ENCODE results near the gene RNASE4. TPM values are rescaled to one million over a fixed set of nuclear protein-coding genes. Genes with fewer than 3 reads are reported as not detected.
A peak's percentile ranks its signal among the peaks of the same experiment; 100 is the strongest.

Gene RNASE4
- total RNA-seq, 1 experiment from 2014 or later = not detected

DNA sequence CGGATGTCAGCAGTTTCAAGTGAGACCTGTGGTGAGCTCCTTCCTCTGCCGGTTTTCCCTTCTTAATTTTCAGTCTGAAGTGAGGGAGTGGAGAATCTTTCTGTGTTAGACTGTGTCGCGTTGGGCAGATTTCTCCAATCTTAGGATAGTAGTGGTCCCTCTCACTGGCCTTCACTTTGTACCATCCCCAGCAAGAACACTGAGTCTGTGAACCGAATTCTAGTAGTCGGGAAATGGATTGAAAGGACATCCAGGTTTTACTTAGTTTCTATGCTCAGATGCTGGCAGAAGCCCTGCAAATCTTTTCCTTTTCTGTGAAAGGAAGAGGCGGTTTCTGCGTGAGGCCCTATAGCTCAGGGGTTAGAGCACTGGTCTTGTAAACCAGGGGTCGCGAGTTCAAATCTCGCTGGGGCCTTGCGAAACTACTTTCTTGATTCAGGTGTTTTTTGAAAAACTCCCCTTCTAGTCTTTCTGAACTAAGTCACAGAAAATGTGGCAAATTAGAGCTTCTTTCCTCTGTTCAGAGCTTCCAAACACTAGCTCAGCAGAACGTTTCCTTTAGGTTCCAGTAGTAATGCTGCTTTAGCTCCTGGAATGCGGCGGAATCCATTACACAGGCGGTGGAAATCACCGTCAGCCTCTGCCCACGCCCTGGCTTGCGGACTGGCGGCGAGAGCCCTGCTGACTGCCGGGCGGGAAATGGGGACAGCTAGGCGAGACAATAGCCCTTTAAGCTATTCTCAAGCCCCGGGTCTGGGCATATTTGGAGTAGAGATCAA is 2.8 kb upstream of the RNASE4 start:
- Histone ChIP-seq H3K9me3 (ENCODE audit: control insufficient read depth, low read depth, low read length) (no peaks in the 10 kb centered on the region), H3T11ph (ENCODE audit: low read length) (no peak overlapping the region), H4K8ac (replicated peaks; ENCODE audit: insufficient read length, low read depth, low read length) (no peak overlapping the region), H3K23ac (ENCODE audit: insufficient read length, low read depth, low read length) (no peak overlapping the region), H3K4me2 (ENCODE audit: insufficient read depth, insufficient read length, low read length) (peak overlapping the region; percentile 97), H3K18ac (ENCODE audit: insufficient read length, low read depth, low read length) (peak overlapping the region; percentile 71), H3K79me2 (ENCODE audit: insufficient read depth, low read length) (no peaks in the 10 kb centered on the region), H3K4ac (ENCODE audit: low read depth, low read length) (no peak overlapping the region), H2BK5ac (ENCODE audit: insufficient read length, low read length) (no peak overlapping the region), H2BK15ac (ENCODE audit: low read depth, low read length) (no peak overlapping the region), H3K9ac (ENCODE audit: extremely low read depth, insufficient read length, low read length) (peak overlapping the region; percentile 75), H3K27me3 (ENCODE audit: insufficient read depth, low read length) (no peaks in the 10 kb centered on the region), H3K14ac (ENCODE audit: insufficient read depth, low read length) (peak overlapping the region; percentile 74; the same call in 1 of the 2 replicates), H2BK20ac (ENCODE audit: low read depth, low read length, poor library complexity, severe bottlenecking) (no peak overlapping the region), H3K56ac (ENCODE audit: insufficient read length, low read depth, low read length) (no peak overlapping the region), H4K5ac (ENCODE audit: insufficient read length, low read depth, low read length) (no peak overlapping the region), H3K23me2 (ENCODE audit: insufficient read length, low read depth, low read length, poor library complexity, severe bottlenecking) (peaks cover 23% of the 10 kb centered on the region), H3K4me1 (ENCODE audit: insufficient read depth, low read length) (no peaks in the 10 kb centered on the region), H2BK12ac (ENCODE audit: insufficient read length, low read depth, low read length) (no peak overlapping the region), H2BK120ac (ENCODE audit: low read depth, low read length, poor library complexity, severe bottlenecking) (no peak overlapping the region), H3K27ac (ENCODE audit: insufficient read length, low read depth, low read length) (peak overlapping the region; percentile 30), H4K20me1 (ENCODE audit: control insufficient read depth, insufficient read depth, insufficient read length) (no peaks in the 10 kb centered on the region), H2AFZ (ENCODE audit: low read length) (peak overlapping the region; percentile 97), H4K91ac (ENCODE audit: insufficient read length, low read depth, low read length) (no peak overlapping the region), H3K79me1 (ENCODE audit: insufficient read depth, low read depth, low read length, poor library complexity, severe bottlenecking) (no peaks in the 10 kb centered on the region), H2AK5ac (ENCODE audit: insufficient read length, low read length) (no peak overlapping the region)
- H3K36me3 Mint-ChIP-seq (ENCODE audit: insufficient read depth in 1 of 3, low read depth in 3 of 3) = no peaks in the 10 kb centered on the region
- no peak overlapping the region for H3K4me3 Mint-ChIP-seq
- peak; percentile 91 for DNase-seq
- peaks cover 17 to 18% of the 10 kb centered on the region in 2 experiments for H3K4me1 Mint-ChIP-seq
- peak overlapping the region; percentile 44 to 96 (median 88); a peak in 5 of 7 replicates for H3K27ac Mint-ChIP-seq
- TF ChIP-seq, protein P1, sequence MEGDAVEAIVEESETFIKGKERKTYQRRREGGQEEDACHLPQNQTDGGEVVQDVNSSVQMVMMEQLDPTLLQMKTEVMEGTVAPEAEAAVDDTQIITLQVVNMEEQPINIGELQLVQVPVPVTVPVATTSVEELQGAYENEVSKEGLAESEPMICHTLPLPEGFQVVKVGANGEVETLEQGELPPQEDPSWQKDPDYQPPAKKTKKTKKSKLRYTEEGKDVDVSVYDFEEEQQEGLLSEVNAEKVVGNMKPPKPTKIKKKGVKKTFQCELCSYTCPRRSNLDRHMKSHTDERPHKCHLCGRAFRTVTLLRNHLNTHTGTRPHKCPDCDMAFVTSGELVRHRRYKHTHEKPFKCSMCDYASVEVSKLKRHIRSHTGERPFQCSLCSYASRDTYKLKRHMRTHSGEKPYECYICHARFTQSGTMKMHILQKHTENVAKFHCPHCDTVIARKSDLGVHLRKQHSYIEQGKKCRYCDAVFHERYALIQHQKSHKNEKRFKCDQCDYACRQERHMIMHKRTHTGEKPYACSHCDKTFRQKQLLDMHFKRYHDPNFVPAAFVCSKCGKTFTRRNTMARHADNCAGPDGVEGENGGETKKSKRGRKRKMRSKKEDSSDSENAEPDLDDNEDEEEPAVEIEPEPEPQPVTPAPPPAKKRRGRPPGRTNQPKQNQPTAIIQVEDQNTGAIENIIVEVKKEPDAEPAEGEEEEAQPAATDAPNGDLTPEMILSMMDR (conservative IDR thresholded peaks at IDR 0.05) = no peak
- no CpG with 5 or more reads among the region's 25 CpGs for whole genome bisulfite sequencing (ENCODE audit: extremely low coverage, insufficient read length, low lambda C conversion rate)
- H3K27me3 Mint-ChIP-seq (ENCODE audit: low read depth) = peaks cover 3% of the 10 kb centered on the region
- H3K9me3 Mint-ChIP-seq = no peaks in the 10 kb centered on the region
